ENCODE results near the gene ARHGAP10. TPM values are rescaled to one million over a fixed set of nuclear protein-coding genes. Genes with fewer than 3 reads are reported as not detected.

ARHGAP10 gene
- total RNA-seq, 3 donors from 2014 or later, result 4.3 to 5.9 (median 5.3) TPM

GRCh38 chr4:147963839-147964238 lies 232.0 kb downstream of the ARHGAP10 start:
- DNase-seq, result no peak
- Mint-ChIP-seq H3K9me3 (no peaks in the 10 kb centered on the region), H3K27me3 (ENCODE audit: low read depth) (no peaks in the 10 kb centered on the region), H3K4me1 (ENCODE audit: low read depth) (no peaks in the 10 kb centered on the region), H3K4me3 (no peak overlapping the region), H3K36me3 (ENCODE audit: insufficient read depth) (peaks cover 26% of the 10 kb centered on the region)
- ATAC-seq, result no peak

- no peak for ATAC-seq
- H3K4me1 Mint-ChIP-seq (ENCODE audit: low read depth), result no peaks in the 10 kb centered on the region
- DNase-seq, result no peak
- no peaks in the 10 kb centered on the region for H3K9me3 Mint-ChIP-seq
- H3K27me3 Mint-ChIP-seq (ENCODE audit: low read depth), result no peaks in the 10 kb centered on the region
- H3K36me3 Mint-ChIP-seq (ENCODE audit: insufficient read depth), result peaks cover 26% of the 10 kb centered on the region
- H3K4me3 Mint-ChIP-seq, result no peak overlapping the region
Observed at GRCh38 chr4:147964266-147964880, 232.5 kb downstream of the ARHGAP10 start.

GRCh38 chr4:147965056-147965455 lies 233.2 kb downstream of the ARHGAP10 start:
- DNase-seq (no peak), ATAC-seq (no peak)
- Mint-ChIP-seq H3K4me1 (ENCODE audit: low read depth) (no peaks in the 10 kb centered on the region), H3K4me3 (no peak overlapping the region), H3K36me3 (ENCODE audit: insufficient read depth) (peaks cover 26% of the 10 kb centered on the region), H3K9me3 (no peaks in the 10 kb centered on the region), H3K27me3 (ENCODE audit: low read depth) (no peaks in the 10 kb centered on the region)

GRCh38 chr4:147965873-147966272 lies 234.0 kb downstream of the ARHGAP10 start:
- ATAC-seq, result no peak
- no peak for DNase-seq
- no peaks in the 10 kb centered on the region for H3K9me3 Mint-ChIP-seq

GRCh38 chr4:147968641-147969040 lies 236.8 kb downstream of the ARHGAP10 start:
- ATAC-seq (no peak), DNase-seq (no peak)
- no peaks in the 10 kb centered on the region for H3K27me3 Mint-ChIP-seq (ENCODE audit: low read depth)
- no peak overlapping the region for H3K4me3 Mint-ChIP-seq
- peaks cover 25% of the 10 kb centered on the region for H3K36me3 Mint-ChIP-seq (ENCODE audit: insufficient read depth)
- no peaks in the 10 kb centered on the region for H3K4me1 Mint-ChIP-seq (ENCODE audit: low read depth)
- no peaks in the 10 kb centered on the region for H3K9me3 Mint-ChIP-seq

More at GRCh38 chr4:147965873-147966272, 234.0 kb downstream of the ARHGAP10 start:
- Mint-ChIP-seq H3K27me3 (ENCODE audit: low read depth) (no peaks in the 10 kb centered on the region), H3K36me3 (ENCODE audit: insufficient read depth) (peaks cover 26% of the 10 kb centered on the region), H3K4me1 (ENCODE audit: low read depth) (no peaks in the 10 kb centered on the region), H3K4me3 (no peak overlapping the region)

- DNase-seq, result no peak
- no peaks in the 10 kb centered on the region for H3K4me1 Mint-ChIP-seq (ENCODE audit: low read depth)
- H3K27me3 Mint-ChIP-seq (ENCODE audit: low read depth), result no peaks in the 10 kb centered on the region
- peaks cover 3% of the 10 kb centered on the region for H3K9me3 Mint-ChIP-seq
- ATAC-seq, result no peak
- peaks cover 17% of the 10 kb centered on the region for H3K36me3 Mint-ChIP-seq (ENCODE audit: insufficient read depth)
- no peak overlapping the region for H3K4me3 Mint-ChIP-seq
Observed at GRCh38 chr4:147969573-147970385, 237.9 kb downstream of the ARHGAP10 start.

- Mint-ChIP-seq H3K9me3 (peaks cover 3% of the 10 kb centered on the region), H3K4me3 (no peak overlapping the region), H3K4me1 (ENCODE audit: low read depth) (no peaks in the 10 kb centered on the region), H3K27me3 (ENCODE audit: low read depth) (no peaks in the 10 kb centered on the region), H3K36me3 (ENCODE audit: insufficient read depth) (peaks cover 12% of the 10 kb centered on the region)
- ATAC-seq (no peak), DNase-seq (no peak)
Observed at GRCh38 chr4:147971116-147971515, 239.2 kb downstream of the ARHGAP10 start.

GRCh38 chr4:147975325-147975724 lies 243.4 kb downstream of the ARHGAP10 start:
- Mint-ChIP-seq H3K4me3 (no peak overlapping the region), H3K9me3 (peaks cover 7% of the 10 kb centered on the region), H3K4me1 (ENCODE audit: low read depth) (peaks cover 9% of the 10 kb centered on the region), H3K27me3 (ENCODE audit: low read depth) (no peaks in the 10 kb centered on the region), H3K36me3 (ENCODE audit: insufficient read depth) (peaks cover 4% of the 10 kb centered on the region)
- no peak for DNase-seq
- no peak for ATAC-seq

GRCh38 chr4:147975933-147976928 lies 244.3 kb downstream of the ARHGAP10 start:
- Mint-ChIP-seq H3K4me3 (no peak overlapping the region), H3K9me3 (peaks cover 7% of the 10 kb centered on the region), H3K4me1 (ENCODE audit: low read depth) (peaks cover 17% of the 10 kb centered on the region), H3K36me3 (ENCODE audit: insufficient read depth) (peaks cover 4% of the 10 kb centered on the region), H3K27me3 (ENCODE audit: low read depth) (no peaks in the 10 kb centered on the region)
- DNase-seq, result no peak
- ATAC-seq, result no peak

GRCh38 chr4:147980586-147980985 lies 248.7 kb downstream of the ARHGAP10 start:
- Mint-ChIP-seq H3K27me3 (ENCODE audit: low read depth) (no peaks in the 10 kb centered on the region), H3K9me3 (peaks cover 4% of the 10 kb centered on the region), H3K4me3 (no peak overlapping the region), H3K4me1 (ENCODE audit: low read depth) (peaks cover 19% of the 10 kb centered on the region), H3K36me3 (ENCODE audit: insufficient read depth) (peaks cover 2% of the 10 kb centered on the region)
- ATAC-seq (no peak), DNase-seq (no peak)

- Mint-ChIP-seq H3K27me3 (ENCODE audit: low read depth) (no peaks in the 10 kb centered on the region), H3K9me3 (peaks cover 4% of the 10 kb centered on the region), H3K4me3 (no peak overlapping the region), H3K4me1 (ENCODE audit: low read depth) (peaks cover 19% of the 10 kb centered on the region), H3K36me3 (ENCODE audit: insufficient read depth) (peaks cover 1% of the 10 kb centered on the region)
- DNase-seq (no peak), ATAC-seq (peak in 1 of 2 donors; percentile 38)
Observed at GRCh38 chr4:147981305-147981704, 249.4 kb downstream of the ARHGAP10 start.

- ATAC-seq (no peak), DNase-seq (no peak)
- Mint-ChIP-seq H3K36me3 (ENCODE audit: insufficient read depth) (no peaks in the 10 kb centered on the region), H3K4me3 (no peak overlapping the region), H3K27me3 (ENCODE audit: low read depth) (no peaks in the 10 kb centered on the region), H3K4me1 (ENCODE audit: low read depth) (peaks cover 18% of the 10 kb centered on the region), H3K9me3 (no peaks in the 10 kb centered on the region)
Observed at GRCh38 chr4:147984065-147984777, 252.3 kb downstream of the ARHGAP10 start.

- DNase-seq (no peak), ATAC-seq (no peak)
- Mint-ChIP-seq H3K4me3 (no peak overlapping the region), H3K36me3 (ENCODE audit: insufficient read depth) (no peaks in the 10 kb centered on the region), H3K9me3 (no peaks in the 10 kb centered on the region), H3K4me1 (ENCODE audit: low read depth) (peaks cover 16% of the 10 kb centered on the region), H3K27me3 (ENCODE audit: low read depth) (no peaks in the 10 kb centered on the region)
Observed at GRCh38 chr4:147984778-147985138, 252.9 kb downstream of the ARHGAP10 start.

- DNase-seq (no peak), ATAC-seq (no peak)
- Mint-ChIP-seq H3K27me3 (ENCODE audit: low read depth) (no peaks in the 10 kb centered on the region), H3K36me3 (ENCODE audit: insufficient read depth) (no peaks in the 10 kb centered on the region), H3K4me1 (ENCODE audit: low read depth) (peaks cover 10% of the 10 kb centered on the region), H3K9me3 (no peaks in the 10 kb centered on the region), H3K4me3 (no peak overlapping the region)
Observed at GRCh38 chr4:147985376-147985775, 253.5 kb downstream of the ARHGAP10 start.

All from activated T-cell treated with anti-CD3 and anti-CD28 coated beads, Interleukin-2, amount 50 U/mL, for 4 hours (primary cell).